SKM-1 treated with dmso at 0.1 percent for 144 hours (cell line): ENCODE data around the gene ANKLE1.
"Not testable (repeated sequence)": the region's sequence is repeated elsewhere in the genome, so short reads cannot be mapped to it uniquely, and the experiment has no call there.

ENCODE experiments used
- DNase-seq: peaks from one replicate; lab custom pipeline; 2025; ENCODE audit not compliant: unreplicated experiment; lab: John Stamatoyannopoulos, UW

The ANKLE1 gene

GRCh38 chr19:17248011-17248776, 33.5 kb upstream of the ANKLE1 start:
- DNase-seq = no peak

DNA sequence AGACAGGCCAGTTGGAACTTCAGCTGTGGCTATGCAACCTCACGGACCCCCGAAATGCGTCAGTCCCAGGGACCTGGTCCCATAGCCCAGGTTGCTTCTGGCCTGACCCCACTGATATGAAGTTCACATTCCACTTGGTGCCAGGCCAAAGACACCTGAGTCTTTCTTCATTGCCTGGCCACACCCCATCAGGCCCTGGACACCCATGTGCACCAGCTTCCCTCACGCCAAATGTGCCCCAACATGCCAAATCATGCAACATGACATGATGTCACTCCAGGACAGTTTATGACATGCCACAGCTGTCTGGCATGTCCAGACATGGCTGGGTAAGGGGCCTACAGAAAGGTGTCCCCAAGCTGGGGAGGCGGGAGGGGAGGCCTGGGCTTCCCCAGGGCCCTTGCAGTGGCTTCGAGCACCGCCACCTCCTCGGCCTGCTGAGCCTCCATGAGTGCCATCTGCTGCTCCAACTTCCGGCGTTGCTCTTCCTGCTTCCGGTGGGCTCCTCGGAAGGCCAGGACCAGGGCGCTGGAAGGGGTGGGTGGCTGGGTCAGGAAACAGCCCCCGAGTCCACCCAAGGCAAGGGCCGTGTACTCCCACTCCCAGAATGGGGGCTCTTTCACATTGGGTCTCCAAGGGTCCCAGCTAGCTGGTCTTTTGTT, 31.7 kb upstream of the ANKLE1 start:
- no peak for DNase-seq

DNA sequence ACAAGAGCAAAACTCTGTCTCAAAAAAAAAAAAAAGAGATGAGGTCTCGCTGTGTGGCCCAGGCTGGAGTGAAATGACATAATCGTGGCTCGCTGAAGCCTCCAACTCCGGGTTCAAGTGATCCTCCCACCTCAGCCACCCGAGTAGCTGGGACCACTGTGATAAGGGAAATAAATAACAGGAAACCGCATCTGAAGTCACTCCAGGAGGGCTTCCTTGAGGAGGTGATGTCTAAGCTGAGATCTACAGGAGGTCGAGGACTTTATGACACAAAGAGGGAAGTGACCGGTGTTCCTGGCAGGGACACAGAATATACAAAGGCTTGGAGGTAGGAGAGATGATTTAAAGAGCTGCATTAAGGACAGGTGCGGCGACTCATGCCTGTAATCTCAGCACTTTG, 27.1 kb upstream of the ANKLE1 start:
- no peak for DNase-seq

DNA sequence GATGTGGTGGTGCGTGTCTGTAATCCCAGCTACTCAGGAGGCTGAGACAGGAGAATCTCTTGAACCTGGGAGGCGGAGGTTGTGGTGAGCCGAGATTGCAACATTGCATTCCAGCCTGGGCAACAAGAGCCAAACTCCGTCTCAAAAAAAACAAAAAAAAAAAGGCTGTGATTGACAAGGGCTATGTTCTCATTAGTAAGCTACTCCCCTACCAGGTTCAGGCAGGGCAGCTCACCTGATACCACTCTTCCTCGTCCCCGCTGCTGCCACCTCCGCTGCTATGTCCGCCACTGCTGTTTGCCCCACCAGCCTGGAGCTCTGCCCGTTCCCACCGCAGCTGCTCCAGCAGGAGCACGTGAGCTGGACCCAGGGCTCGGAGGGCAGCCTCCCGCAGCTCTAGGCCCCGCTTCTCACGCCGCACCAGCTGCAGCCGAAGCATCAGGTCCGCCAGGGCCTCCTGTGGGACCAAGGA, 26.5 kb upstream of the ANKLE1 start:
- no peak for DNase-seq

- DNase-seq = no peak
Observed at GRCh38 chr19:17256130-17256529, 25.6 kb upstream of the ANKLE1 start.

GRCh38 chr19:17259118-17259780, 22.5 kb upstream of the ANKLE1 start:
- DNase-seq = no peak

DNA sequence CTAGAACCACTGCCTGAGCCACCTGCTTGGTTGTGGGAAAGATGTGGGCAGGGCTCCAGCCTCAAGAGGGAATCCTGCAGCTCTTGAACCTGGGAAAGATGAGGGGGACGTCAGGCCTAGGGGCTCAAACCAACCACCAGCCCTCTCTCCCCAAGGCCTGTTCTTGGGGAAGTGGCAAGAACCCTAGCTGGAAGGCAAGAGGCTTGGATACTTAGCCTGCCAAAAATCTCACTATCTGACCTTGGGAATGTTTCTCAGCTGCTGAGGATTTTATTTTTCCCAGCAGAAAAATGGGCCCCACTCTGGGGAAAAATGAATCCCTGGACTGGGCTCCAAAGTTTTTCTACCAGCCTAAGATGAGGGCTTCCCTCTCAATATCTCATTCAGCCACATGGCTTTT, 21.8 kb upstream of the ANKLE1 start:
- DNase-seq = no peak

DNA sequence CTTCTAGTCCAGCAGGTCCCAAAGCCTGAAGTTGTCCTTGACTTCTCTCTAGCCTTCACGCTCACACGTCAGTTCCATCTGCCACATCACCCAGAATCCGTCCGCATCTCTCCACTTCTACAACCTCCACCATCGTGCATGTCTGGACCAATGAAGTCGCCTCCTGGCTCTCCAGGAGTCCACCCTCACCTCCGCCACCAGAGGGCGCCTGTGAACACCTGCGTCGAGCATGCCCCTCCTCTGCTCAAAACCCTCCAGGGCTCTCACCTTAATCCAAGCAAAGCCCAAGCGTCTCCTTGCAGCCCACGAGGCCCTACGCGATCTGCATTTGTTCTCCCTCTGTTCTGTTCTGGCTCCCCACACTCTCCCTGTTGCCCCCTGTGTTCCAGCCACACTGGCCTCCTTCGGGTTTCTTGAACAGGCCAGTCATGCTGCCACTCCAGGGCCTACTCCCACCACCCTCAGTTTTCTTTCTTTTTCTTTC, 20.8 kb upstream of the ANKLE1 start:
- DNase-seq = peak; percentile 89

GRCh38 chr19:17262557-17262956, 19.1 kb upstream of the ANKLE1 start:
- DNase-seq = no peak

GRCh38 chr19:17263712-17264640, 17.7 kb upstream of the ANKLE1 start:
- DNase-seq = no peak

DNA sequence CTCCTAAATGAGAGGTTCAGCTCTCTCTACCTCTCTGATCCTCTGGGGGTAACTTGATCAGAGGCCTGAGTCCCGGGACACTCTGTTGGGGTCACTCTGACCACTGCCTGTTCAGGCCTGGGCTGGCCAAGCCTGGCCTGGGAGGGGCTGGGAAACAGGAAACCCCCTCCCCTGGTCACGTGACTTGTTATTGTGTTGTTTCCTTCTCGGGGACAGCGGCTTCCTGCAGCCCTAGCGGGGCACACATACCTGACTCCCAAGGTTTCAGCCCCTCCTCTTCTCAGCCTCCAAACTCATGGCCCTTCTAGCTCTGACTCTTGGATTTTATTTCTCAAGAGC, 17.1 kb upstream of the ANKLE1 start, which contains the start of gene USHBP1:
USHBP1 (minus strand) TSS at position 105 of the 339 bp plus-strand sequence. CDS start 446 bp downstream, outside the sequence.
- DNase-seq = no peak

GRCh38 chr19:17266026-17266425, 15.7 kb upstream of the ANKLE1 start:
- DNase-seq = no peak

DNA sequence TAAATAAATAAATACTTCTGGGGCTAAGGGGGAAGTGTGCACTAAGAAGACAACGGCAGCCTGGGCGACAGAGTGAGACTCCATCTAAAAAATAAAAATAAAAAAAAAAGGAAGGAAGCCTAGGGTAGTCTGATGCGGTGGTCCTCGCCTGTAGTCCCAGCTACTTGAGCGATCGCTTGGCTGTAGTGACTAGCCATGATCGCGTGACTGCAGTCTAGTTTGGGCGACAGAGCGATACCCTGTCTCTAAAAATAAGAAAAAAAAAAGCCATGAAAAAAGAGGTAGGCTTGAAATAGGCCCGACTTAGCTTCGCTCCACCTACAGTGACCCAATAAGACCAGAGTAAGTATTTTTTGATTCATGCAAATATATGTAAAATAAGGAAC, 15.1 kb upstream of the ANKLE1 start:
- no peak for DNase-seq

DNA sequence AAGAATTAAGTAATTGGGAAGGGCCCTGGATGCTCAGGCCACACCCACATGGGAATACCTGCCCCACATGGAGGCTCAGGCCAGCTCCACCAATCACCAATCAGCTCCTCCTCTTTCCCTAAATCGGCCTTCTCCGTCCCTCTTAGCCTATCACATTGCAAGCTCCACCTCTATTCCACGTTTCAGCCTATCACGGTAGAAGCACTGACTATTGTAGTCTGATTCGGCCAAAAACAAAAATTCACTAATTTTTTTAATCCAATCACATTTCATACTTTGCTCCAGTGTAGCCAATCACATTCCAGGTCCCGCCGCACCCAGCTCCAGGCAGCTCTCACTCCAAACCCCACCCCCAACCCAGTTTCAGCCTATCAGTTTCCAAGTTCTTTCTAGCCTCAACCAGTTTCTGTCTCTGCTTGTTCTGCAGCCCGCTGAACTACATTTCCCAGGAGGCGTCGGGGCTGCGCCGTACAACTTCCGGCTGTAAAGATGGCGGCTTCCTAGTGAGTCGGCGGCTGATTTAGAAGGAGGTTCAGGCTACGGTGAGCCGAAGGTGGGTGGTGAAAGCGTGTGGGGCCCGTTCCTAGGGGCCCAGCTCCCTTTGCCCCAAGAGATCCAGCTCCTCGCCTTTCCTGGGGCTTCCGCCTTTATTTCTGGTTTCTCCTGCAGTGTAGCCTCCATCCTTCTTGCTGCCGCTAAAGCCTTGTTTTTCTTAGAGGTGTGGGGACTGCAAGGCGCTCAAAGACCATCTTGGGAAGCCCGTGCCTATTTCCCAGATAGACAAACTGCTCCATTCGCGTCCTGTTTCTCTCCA, 14.5 kb upstream of the ANKLE1 start, which contains the start of gene BABAM1:
BABAM1 (plus strand) TSS at position 469 of the 814 bp plus-strand sequence. CDS start 1,364 bp downstream, outside the sequence.
- DNase-seq = peak; percentile 99

- no peak for DNase-seq
Observed at GRCh38 chr19:17268754-17269153, 12.9 kb upstream of the ANKLE1 start.

- DNase-seq = not testable (repeated sequence)
Observed at GRCh38 chr19:17274892-17275291, 6.8 kb upstream of the ANKLE1 start.

DNA sequence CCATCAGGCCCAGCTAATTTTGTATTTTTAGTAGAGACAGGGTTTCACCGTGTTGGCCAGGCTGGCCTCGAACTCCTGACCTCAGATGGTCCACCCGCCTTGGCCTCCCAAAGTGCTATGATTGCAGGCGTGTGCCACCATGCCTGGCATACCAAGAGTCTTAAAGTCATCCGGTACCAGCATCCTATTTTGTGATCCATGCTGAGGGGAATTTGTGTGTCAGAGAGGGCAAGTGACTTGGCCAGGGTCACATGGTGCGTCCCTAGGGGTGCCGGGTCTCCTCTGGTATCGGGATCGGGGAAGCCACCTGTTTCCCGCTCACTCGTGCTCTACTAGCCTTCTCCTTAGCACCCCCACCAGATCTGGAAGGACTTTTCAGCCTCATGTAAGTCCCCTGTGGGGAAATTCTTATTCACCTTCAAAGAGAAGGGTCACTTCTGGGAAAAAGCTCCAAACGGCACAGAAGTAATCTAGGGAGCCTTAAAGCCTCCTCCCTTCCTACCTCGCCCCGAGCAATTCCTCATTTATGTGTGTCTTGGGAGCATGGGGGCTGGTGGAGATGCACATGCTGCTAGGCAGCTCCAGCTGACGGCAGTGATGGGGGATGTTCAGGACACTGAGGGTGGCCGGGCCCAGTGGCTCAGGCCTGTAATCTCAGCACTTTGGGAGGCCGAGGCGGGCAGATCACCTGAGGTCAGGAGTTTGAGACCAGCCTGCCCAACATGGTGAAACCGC, 6.1 kb upstream of the ANKLE1 start:
- DNase-seq = no peak

DNA sequence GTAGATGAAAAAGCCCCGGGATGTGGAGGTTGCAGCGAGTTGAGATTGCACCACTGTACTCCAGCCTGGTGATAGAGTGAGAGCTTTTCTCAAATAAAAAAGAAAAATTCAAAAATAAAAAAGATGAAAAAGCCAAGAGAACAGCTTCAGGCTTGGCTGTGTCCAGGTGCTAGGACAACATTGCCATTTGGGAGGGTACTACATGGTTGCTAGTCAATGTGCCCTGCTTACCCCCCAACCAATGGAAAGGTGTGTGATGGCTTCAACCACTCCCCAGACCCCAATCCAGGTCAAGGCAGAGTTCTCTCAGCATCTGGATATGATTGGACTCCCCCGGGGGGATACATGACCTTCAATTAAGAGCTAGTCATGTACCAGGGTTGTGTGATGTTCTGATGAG, 2.3 kb upstream of the ANKLE1 start:
- no peak for DNase-seq

GRCh38 chr19:17282488-17283125, 906 bp downstream of the ANKLE1 start:
- peak; percentile 84 for DNase-seq
